Measurements from ENCODE around the gene RHBDD3. TPM values are rescaled to one million over a fixed set of nuclear protein-coding genes. Genes with fewer than 3 reads are reported as not detected.

RHBDD3 gene
- total RNA-seq, 3 donors from 2014 or later (not counting 1 experiment from before 2014, with no cell fraction given) = 16.6 to 20.9 (median 17.9) TPM

- H3K27me3 Mint-ChIP-seq (ENCODE audit: low read depth in 2 of 2) = no peaks in the 10 kb centered on the region
- no peaks in the 10 kb centered on the region for H3K4me1 Mint-ChIP-seq
- intact Hi-C loops (cut with micrococcal nuclease) = no loop called here
- H3K27me3 ChIP-seq (ENCODE audit: control insufficient read depth, insufficient read depth, low read length) = no peaks in the 10 kb centered on the region
- H3K4me3 Mint-ChIP-seq = no peak overlapping the region
- no peaks in the 10 kb centered on the region for H3K9me3 ChIP-seq (ENCODE audit: control insufficient read depth, insufficient read depth, low read length)
- no peaks in the 10 kb centered on the region for H3K36me3 ChIP-seq (ENCODE audit: control insufficient read depth, insufficient read depth, low read length)
- no peaks in the 10 kb centered on the region for H3K9me3 Mint-ChIP-seq
- H3K4me1 ChIP-seq (ENCODE audit: control insufficient read depth, insufficient read depth, low read length) = no peaks in the 10 kb centered on the region
- ATAC-seq (no peak), DNase-seq (no peak)
- no peak overlapping the region for H3K27ac ChIP-seq (ENCODE audit: low read length)
- no peaks in the 10 kb centered on the region for H3K36me3 Mint-ChIP-seq
- no peak overlapping the region for H3K4me3 ChIP-seq (ENCODE audit: low read length)
- 84% methylated on average over 11 of the region's 11 CpGs for WGBS (ENCODE audit: insufficient coverage)
- no peak overlapping the region for H3K27ac Mint-ChIP-seq
- TF ChIP-seq CTCF (IDR thresholded peaks at IDR 0.05) = no peak
These were observed 41.3 kb downstream of the RHBDD3 start for GRCh38 chr22:29226351-29226981.

GRCh38 chr22:29225422-29226090 lies 42.2 kb downstream of the RHBDD3 start:
- Histone ChIP-seq H3K4me1 (ENCODE audit: control insufficient read depth, insufficient read depth, low read length) (no peaks in the 10 kb centered on the region), H3K27ac (ENCODE audit: low read length) (no peak overlapping the region), H3K27me3 (ENCODE audit: control insufficient read depth, insufficient read depth, low read length) (no peaks in the 10 kb centered on the region), H3K9me3 (ENCODE audit: control insufficient read depth, insufficient read depth, low read length) (no peaks in the 10 kb centered on the region), H3K4me3 (ENCODE audit: low read length) (no peak overlapping the region), H3K36me3 (ENCODE audit: control insufficient read depth, insufficient read depth, low read length) (no peaks in the 10 kb centered on the region)
- ATAC-seq (no peak), DNase-seq (no peak)
- 67% methylated on average over 16 of the region's 16 CpGs for WGBS (ENCODE audit: insufficient coverage)
- no peaks in the 10 kb centered on the region for H3K9me3 Mint-ChIP-seq
- intact Hi-C loops (cut with micrococcal nuclease) = no loop called here
- no peaks in the 10 kb centered on the region for H3K4me1 Mint-ChIP-seq
- no peaks in the 10 kb centered on the region for H3K27me3 Mint-ChIP-seq (ENCODE audit: low read depth in 2 of 2)
- H3K36me3 Mint-ChIP-seq = no peaks in the 10 kb centered on the region
- H3K27ac Mint-ChIP-seq = no peak overlapping the region
- H3K4me3 Mint-ChIP-seq = no peak overlapping the region
- TF ChIP-seq CTCF (IDR thresholded peaks at IDR 0.05) = no peak

GRCh38 chr22:29224859-29225410 lies 42.8 kb downstream of the RHBDD3 start:
- Histone ChIP-seq H3K36me3 (ENCODE audit: control insufficient read depth, insufficient read depth, low read length) (no peaks in the 10 kb centered on the region), H3K4me1 (ENCODE audit: control insufficient read depth, insufficient read depth, low read length) (no peaks in the 10 kb centered on the region), H3K27ac (ENCODE audit: low read length) (no peak overlapping the region), H3K4me3 (ENCODE audit: low read length) (no peak overlapping the region), H3K27me3 (ENCODE audit: control insufficient read depth, insufficient read depth, low read length) (no peaks in the 10 kb centered on the region), H3K9me3 (ENCODE audit: control insufficient read depth, insufficient read depth, low read length) (no peaks in the 10 kb centered on the region)
- Mint-ChIP-seq H3K27me3 (ENCODE audit: low read depth in 2 of 2) (no peaks in the 10 kb centered on the region), H3K4me3 (no peak overlapping the region), H3K4me1 (no peaks in the 10 kb centered on the region), H3K27ac (no peak overlapping the region), H3K36me3 (no peaks in the 10 kb centered on the region), H3K9me3 (no peaks in the 10 kb centered on the region)
- ATAC-seq = no peak
- WGBS (ENCODE audit: insufficient coverage) = 90% methylated on average over 7 of the region's 7 CpGs
- intact Hi-C loops (cut with micrococcal nuclease) = no loop called here
- TF ChIP-seq CTCF (IDR thresholded peaks at IDR 0.05) = no peak
- no peak for DNase-seq
